GM12865 (cell line): ENCODE results near the gene ZNF143.

Experiments
- DNase-seq: peaks from one replicate; pipeline ENCODE4 v3.0.0; 2010; ENCODE audit warnings: low read depth
- H3K4me3 ChIP-seq: 2 replicates; pipeline ENCODE4 v1.5.1; 2011; ENCODE audit warnings: mild to moderate bottlenecking, low read depth, low read length, control low read depth
- TF ChIP-seq, protein P1 (sequence below): IDR thresholded peaks from 2 replicates; pipeline ENCODE4 v1.5.1; 2011; ENCODE audit warnings: low read length, control low read depth, low read depth, inconsistent platforms; ENCODE audit not compliant: insufficient read depth; ENCODE audit errors: missing control alignments

Gene ZNF143

GRCh38 chr11:9459667-9460321, 1.0 kb upstream of the ZNF143 start:
- H3K4me3 ChIP-seq, result peak overlapping the region; percentile 87
- TF ChIP-seq, protein P1, sequence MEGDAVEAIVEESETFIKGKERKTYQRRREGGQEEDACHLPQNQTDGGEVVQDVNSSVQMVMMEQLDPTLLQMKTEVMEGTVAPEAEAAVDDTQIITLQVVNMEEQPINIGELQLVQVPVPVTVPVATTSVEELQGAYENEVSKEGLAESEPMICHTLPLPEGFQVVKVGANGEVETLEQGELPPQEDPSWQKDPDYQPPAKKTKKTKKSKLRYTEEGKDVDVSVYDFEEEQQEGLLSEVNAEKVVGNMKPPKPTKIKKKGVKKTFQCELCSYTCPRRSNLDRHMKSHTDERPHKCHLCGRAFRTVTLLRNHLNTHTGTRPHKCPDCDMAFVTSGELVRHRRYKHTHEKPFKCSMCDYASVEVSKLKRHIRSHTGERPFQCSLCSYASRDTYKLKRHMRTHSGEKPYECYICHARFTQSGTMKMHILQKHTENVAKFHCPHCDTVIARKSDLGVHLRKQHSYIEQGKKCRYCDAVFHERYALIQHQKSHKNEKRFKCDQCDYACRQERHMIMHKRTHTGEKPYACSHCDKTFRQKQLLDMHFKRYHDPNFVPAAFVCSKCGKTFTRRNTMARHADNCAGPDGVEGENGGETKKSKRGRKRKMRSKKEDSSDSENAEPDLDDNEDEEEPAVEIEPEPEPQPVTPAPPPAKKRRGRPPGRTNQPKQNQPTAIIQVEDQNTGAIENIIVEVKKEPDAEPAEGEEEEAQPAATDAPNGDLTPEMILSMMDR, result no peak
- DNase-seq, result peak; percentile 72

DNA sequence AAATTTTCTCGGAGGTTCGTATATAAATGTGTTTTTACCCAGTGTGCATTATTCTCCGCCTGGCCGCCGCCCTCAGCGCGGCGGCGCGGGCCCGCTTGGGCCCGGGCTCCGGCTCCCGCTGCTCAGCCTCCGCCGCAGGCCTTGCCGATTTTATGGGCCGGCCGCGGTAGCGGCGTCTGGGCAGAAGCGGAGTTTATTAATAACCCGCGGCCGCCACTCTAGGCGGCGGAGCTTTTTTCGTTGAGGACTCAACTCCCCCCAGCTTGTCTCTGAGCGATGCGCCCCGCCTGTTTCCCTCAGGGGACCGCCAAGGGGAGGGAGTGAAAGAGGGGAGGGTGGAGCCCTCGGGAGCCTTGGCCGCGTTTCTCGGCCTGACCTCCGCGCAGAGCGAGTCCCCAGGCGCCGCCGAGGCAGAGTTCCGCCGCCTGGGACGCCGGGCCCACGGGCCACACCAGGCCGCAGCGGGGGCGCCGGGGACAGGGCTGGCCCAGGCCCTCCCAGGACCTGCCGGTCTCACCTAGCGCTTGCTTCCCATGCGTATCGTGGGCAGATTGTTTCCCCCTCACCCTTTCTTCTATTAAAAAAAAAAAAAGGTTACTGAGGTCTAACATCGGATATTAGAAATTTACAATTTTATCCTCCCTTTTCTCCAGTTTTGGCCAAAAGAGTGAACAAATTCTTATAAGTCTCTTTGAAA, 399 bp downstream of the ZNF143 start:
- peak overlapping the region; percentile 92 for H3K4me3 ChIP-seq
- DNase-seq, result peak; percentile 96
- TF ChIP-seq, protein P1, result no peak

DNA sequence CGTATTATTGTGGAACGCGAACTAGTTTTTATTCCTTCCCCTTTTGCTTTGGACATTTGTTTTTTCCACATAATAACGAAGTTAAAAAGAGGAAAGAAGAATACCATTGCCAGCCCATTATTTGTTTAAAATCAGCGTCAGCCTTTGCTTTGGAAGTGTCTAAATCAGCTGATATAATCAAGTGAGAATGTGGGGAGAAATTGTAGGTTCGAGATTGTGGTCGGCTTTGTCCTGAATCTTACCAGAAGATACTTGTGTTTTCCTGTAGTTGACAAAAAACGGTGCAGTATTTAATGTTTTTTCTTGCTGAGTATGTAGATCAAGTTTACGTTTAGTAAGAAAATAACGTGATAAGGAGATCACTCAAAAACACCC, 935 bp downstream of the ZNF143 start:
- peak; percentile 48 for DNase-seq
- peak overlapping the region; percentile 92 for H3K4me3 ChIP-seq
- TF ChIP-seq, protein P1, result no peak

- peak overlapping the region; percentile 92 for H3K4me3 ChIP-seq
- TF ChIP-seq, protein P1, result no peak
- DNase-seq, result peak; percentile 30
Measured at GRCh38 chr11:9462172-9462799, 1.5 kb downstream of the ZNF143 start.

- DNase-seq, result peak; percentile 76
- TF ChIP-seq, protein P1, result no peak
- peak overlapping the region; percentile 92 for H3K4me3 ChIP-seq
Measured at GRCh38 chr11:9462806-9463537, 2.2 kb downstream of the ZNF143 start.

DNA sequence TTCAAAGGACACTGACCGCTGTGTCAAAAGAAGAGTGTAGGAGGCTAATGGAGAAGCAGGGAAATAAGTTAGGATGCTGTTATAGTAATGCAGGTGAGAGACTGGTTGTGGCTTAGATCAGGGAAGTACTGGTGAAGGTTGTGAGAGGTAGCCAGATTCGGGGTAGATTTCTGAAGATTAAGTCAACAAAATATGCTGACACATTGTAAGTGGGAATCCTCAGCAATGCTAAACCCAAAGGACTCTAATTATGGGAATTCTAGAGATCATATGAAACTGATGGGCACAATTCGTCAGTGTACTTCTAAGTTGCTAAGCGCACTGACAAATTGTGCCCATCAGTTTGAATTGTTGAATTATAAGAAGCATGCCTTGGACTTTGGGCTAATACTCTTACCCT, 10.0 kb downstream of the ZNF143 start:
- TF ChIP-seq, protein P1, result no peak
- DNase-seq, result no peak
- no peak overlapping the region for H3K4me3 ChIP-seq
